Osteocyte (in vitro differentiated cells): ENCODE measurements around the gene KRTAP1-1. TPM values are rescaled to one million over a fixed set of nuclear protein-coding genes. Genes with fewer than 3 reads are reported as not detected.

Experiments
- DNase-seq: peaks from one replicate; pipeline ENCODE4 v3.0.0; 2021; ENCODE audit warnings: mixed read lengths; ENCODE audit not compliant: unreplicated experiment; ENCODE audit errors: extremely low spot score
- H3K27ac Mint-ChIP-seq: one replicate; pipeline ENCODE4 v1.8.0; 2021; ENCODE audit warnings: mild to moderate bottlenecking, mixed read lengths; ENCODE audit not compliant: unreplicated experiment
- H3K27me3 Mint-ChIP-seq: one replicate; pipeline ENCODE4 v1.8.0; 2021; ENCODE audit warnings: mixed read lengths; ENCODE audit not compliant: unreplicated experiment
- H3K36me3 Mint-ChIP-seq: one replicate; pipeline ENCODE4 v1.8.0; 2021; ENCODE audit warnings: mixed read lengths; ENCODE audit not compliant: unreplicated experiment
- H3K4me1 Mint-ChIP-seq: one replicate; pipeline ENCODE4 v1.8.0; 2021; ENCODE audit warnings: mixed read lengths; ENCODE audit not compliant: unreplicated experiment
- H3K4me3 Mint-ChIP-seq: one replicate; pipeline ENCODE4 v1.8.0; 2021; ENCODE audit warnings: mild to moderate bottlenecking, moderate library complexity, mixed read lengths; ENCODE audit not compliant: unreplicated experiment
- H3K9me3 Mint-ChIP-seq: one replicate; pipeline ENCODE4 v1.8.0; 2021; ENCODE audit warnings: mixed read lengths; ENCODE audit not compliant: unreplicated experiment
- CTCF ChIP-seq: fragments of 200-600 bp; sonication (generic); IDR thresholded peaks from 2 replicates; pipeline ENCODE4 v1.5.0; 2021; ENCODE audit warnings: antibody characterized with exemption, mild to moderate bottlenecking, moderate library complexity
- total RNA-seq: library from RNA; stranded (reverse); gene quantifications from 2 replicates; pipeline ENCODE4 v1.2.1, GENCODE V29; 2021

The KRTAP1-1 gene
- total RNA-seq, 1 donor from 2014 or later, result not detected

DNA sequence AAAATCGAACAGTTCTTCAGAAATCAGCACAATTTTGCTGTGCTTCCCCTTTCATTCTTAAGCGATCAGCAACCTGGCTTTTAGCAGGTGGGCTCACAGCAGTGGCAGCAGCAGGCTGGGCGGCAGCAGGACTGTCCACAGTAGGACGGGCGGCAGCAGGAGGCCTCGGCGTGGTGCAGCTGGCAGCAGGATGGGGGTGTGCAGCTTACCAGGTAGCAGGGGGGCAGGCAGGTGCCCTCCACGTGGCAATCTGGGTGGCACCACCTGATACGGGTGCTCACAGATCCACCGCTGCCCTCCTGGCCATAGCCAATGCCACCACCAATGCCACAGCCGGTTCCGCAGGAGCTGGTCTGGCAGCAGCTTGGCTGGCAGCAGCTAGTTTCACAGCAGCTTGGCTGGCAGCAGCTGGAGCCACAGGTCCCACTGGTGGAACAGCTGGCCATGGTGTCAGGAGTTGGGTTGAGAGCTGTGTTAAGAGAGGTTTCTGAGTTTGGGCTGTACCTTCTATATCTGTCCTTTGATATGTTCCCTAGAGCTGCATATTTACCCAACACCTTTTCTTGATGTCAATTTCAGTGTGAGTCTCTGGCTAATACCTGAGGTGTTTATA, 11.5 kb downstream of the KRTAP1-1 start, which contains the start of gene KRTAP1-4:
TSS of gene KRTAP1-4 (minus strand) at position 563 of the 613 bp plus-strand sequence. CDS start at position 446, 117 bp downstream.
- no peak for DNase-seq
- Mint-ChIP-seq H3K4me3 (no peak within 1 kb of the TSS), H3K27ac (no peak within 1 kb of the TSS), H3K9me3 (no peaks in the 10 kb centered on the region), H3K4me1 (peaks cover 5% of the 10 kb centered on the region), H3K27me3 (no peaks in the 10 kb centered on the region), H3K36me3 (no peaks in the 10 kb centered on the region)
- TF ChIP-seq CTCF, result no peak

DNA sequence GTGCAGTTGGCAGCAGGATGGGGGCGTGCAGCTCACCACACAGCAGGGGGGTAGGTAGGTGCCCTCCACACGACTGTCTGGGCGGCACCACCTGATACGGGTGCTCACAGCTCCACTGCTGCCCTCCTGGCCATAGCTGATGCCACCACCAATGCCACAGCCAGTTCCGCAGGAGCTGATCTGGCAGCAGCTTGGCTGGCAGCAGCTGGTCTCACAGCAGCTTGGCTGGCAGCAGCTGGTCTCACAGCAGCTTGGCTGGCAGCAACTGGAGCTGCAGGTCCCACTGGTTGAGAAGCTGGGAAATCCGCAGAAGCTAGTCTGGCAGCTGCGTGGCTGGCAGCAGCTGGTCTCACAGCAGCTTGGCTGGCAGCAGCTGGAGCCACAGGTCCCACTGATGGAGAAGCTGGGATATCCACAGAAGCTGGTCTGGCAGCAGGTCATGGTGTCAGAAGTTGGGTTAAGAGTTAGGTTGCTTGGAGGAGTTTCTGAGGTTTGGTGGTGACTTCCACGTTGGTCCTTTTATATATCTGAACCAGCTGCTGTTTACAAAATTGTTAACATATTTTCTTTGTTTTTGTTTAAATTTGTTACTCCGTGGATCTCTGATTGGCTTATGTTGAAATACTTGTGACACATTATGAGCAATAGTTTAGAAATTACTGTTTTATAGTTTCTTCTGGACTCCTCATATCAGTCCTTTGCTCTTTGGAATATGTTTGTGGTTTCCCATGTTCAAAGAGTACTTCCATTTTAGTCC, 14.4 kb downstream of the KRTAP1-1 start, which contains the start of gene KRTAP1-5:
TSS of gene KRTAP1-5 (minus strand) at position 494 of the 757 bp plus-strand sequence. CDS start at position 441, 53 bp downstream.
- Mint-ChIP-seq H3K27me3 (no peaks in the 10 kb centered on the region), H3K4me1 (peaks cover 5% of the 10 kb centered on the region), H3K4me3 (no peak within 1 kb of the TSS), H3K9me3 (no peaks in the 10 kb centered on the region), H3K27ac (no peak within 1 kb of the TSS), H3K36me3 (no peaks in the 10 kb centered on the region)
- no peak for DNase-seq
- TF ChIP-seq CTCF, result no peak

DNA sequence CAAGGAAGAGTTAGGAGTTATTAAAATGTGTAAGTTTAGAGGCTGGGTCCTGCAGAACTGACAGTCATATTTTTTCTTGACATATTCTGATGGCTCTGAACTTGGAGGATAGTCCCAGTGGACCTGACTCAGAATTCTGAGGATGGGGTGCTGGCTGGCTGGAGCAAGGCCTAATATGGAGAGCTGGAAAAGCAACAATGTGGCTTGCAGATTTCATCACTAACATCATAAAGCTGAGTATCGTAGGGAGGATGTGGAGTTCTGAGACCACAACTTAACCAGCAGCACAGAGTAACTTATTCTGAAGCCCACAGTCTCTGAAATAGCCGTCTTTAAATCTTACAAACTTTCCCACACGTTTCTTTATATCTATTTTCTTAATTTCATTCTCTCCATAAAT, 16.6 kb downstream of the KRTAP1-1 start:
- peaks cover 8% of the 10 kb centered on the region for H3K4me1 Mint-ChIP-seq
- no peak for TF ChIP-seq CTCF
- peaks cover 6% of the 10 kb centered on the region for H3K9me3 Mint-ChIP-seq

GRCh38 chr17:41020336-41020735, 20.9 kb downstream of the KRTAP1-1 start:
- DNase-seq, result no peak
- Mint-ChIP-seq H3K27ac (no peak overlapping the region), H3K4me3 (no peak overlapping the region), H3K4me1 (peaks cover 3% of the 10 kb centered on the region), H3K9me3 (peaks cover 6% of the 10 kb centered on the region), H3K36me3 (peaks cover 2% of the 10 kb centered on the region), H3K27me3 (no peaks in the 10 kb centered on the region)
- no peak for TF ChIP-seq CTCF

More for the DNA sequence above, 16.6 kb downstream of the KRTAP1-1 start:
- H3K27me3 Mint-ChIP-seq, result no peaks in the 10 kb centered on the region
- no peak for DNase-seq
- no peak overlapping the region for H3K4me3 Mint-ChIP-seq
- no peaks in the 10 kb centered on the region for H3K36me3 Mint-ChIP-seq
- no peak overlapping the region for H3K27ac Mint-ChIP-seq

DNA sequence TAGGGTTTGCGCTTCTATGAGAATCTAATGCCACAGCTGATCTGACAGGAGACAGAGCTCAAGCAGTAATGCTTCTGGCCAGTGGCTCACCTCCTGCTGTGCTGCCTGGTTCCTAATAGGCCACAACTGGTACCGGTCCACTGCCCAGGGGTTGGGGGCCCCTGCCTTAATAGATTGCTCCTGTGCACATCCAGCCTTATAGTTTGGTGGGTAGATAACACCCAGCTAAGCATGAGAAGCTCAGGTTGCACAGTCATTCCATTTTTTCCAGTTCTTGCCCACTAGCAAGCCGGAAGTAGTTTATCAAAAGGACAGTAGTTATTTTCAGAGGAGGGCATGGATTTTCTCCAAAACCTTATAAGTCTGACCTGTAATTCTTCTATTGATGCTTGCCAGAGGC, 21.8 kb downstream of the KRTAP1-1 start:
- peaks cover 6% of the 10 kb centered on the region for H3K9me3 Mint-ChIP-seq
- peaks cover 3% of the 10 kb centered on the region for H3K4me1 Mint-ChIP-seq
- H3K27me3 Mint-ChIP-seq, result no peaks in the 10 kb centered on the region
- no peak for TF ChIP-seq CTCF
- H3K27ac Mint-ChIP-seq, result no peak overlapping the region
- no peak overlapping the region for H3K4me3 Mint-ChIP-seq
- DNase-seq, result no peak
- H3K36me3 Mint-ChIP-seq, result peaks cover 2% of the 10 kb centered on the region
